ENCODE measurements around the gene P2RY2.
"Not testable (repeated sequence)": the region's sequence is repeated elsewhere in the genome, so short reads cannot be mapped to it uniquely, and the experiment has no call there.

The P2RY2 gene

GRCh38 chr11:73270016-73270854, 52.2 kb downstream of the P2RY2 start:
- no peak for DNase-seq

- DNase-seq, result no peak
Observed at GRCh38 chr11:73270855-73271477, 52.9 kb downstream of the P2RY2 start.

- DNase-seq, result not testable (repeated sequence)
Observed at GRCh38 chr11:73271478-73271865, 53.4 kb downstream of the P2RY2 start.

- DNase-seq, result peak; percentile 14
Observed at GRCh38 chr11:73271936-73272679, 54.0 kb downstream of the P2RY2 start, which contains the start of gene P2RY6. P2RY6 (plus strand) TSS chr11:73272338; CDS start chr11:73296519, 24,181 bp downstream.

GRCh38 chr11:73272680-73273038, 54.6 kb downstream of the P2RY2 start:
- no peak for DNase-seq

GRCh38 chr11:73273222-73273895, 55.3 kb downstream of the P2RY2 start:
- DNase-seq, result no peak

GRCh38 chr11:73274191-73274590, 56.1 kb downstream of the P2RY2 start:
- DNase-seq, result not testable (repeated sequence)

- no peak for DNase-seq
Observed at GRCh38 chr11:73274722-73275380, 56.8 kb downstream of the P2RY2 start.

- DNase-seq, result no peak
Observed at GRCh38 chr11:73275381-73275750, 57.3 kb downstream of the P2RY2 start.

GRCh38 chr11:73277467-73277866, 59.4 kb downstream of the P2RY2 start:
- DNase-seq, result no peak

GRCh38 chr11:73280626-73281025, 62.5 kb downstream of the P2RY2 start:
- DNase-seq, result no peak

- no peak for DNase-seq
Observed at GRCh38 chr11:73281201-73281741, 63.2 kb downstream of the P2RY2 start.

GRCh38 chr11:73281796-73282660, 63.9 kb downstream of the P2RY2 start:
- no peak for DNase-seq

- no peak for DNase-seq
Observed at GRCh38 chr11:73283276-73284000, 65.4 kb downstream of the P2RY2 start.

- no peak for DNase-seq
Observed at GRCh38 chr11:73284106-73284505, 66.0 kb downstream of the P2RY2 start.

GRCh38 chr11:73285721-73286120, 67.6 kb downstream of the P2RY2 start:
- no peak for DNase-seq
